Activated gamma-delta T cell treated with Interleukin-2 at 50 U/mL for 16 hours (primary cell): ENCODE data around the gene KCNMB1.

Experiments used
- DNase-seq: peaks from one replicate; pipeline ENCODE4 v3.0.0-alpha.2; 2020

The KCNMB1 gene

DNA sequence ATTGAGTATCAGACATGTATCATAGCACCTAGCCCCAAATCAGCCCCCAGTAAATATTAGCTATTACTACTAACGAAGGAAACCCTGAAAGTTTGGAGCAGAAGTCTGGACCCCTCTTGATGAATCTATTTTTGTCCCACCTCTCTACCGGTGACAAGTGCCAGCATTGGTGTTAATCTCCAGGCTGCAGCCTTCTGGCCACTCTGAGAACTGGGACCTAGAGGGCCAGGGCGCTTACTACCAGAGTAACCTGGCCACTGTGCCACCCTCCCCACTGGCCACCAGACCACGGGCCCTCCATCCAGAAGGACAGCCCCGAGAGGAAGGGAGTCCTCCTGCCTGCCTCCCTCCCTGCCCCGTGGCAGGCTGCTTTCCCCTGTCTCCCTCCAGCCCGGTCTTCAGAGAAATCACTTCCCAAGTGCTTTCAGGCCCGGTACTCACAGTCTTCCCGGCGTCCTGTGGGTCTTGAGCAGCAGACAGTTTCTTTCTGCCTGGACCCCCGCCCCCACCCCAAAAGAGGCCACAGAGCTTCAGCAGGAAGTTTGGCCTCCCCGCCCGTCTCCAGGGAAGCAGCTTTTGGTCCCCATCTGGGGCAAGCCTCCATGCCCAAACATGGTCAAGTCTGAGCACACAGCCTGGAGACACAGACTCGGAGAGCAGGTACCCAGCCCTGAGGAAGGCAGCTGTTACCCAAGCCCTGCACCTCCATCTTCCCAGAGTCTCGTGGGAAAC is at the start of gene KCNMB1:
KCNMB1 (minus strand) TSS at position 550 of the 732 bp plus-strand sequence. CDS start 3,920 bp downstream, outside the sequence.
- no peak for DNase-seq

DNA sequence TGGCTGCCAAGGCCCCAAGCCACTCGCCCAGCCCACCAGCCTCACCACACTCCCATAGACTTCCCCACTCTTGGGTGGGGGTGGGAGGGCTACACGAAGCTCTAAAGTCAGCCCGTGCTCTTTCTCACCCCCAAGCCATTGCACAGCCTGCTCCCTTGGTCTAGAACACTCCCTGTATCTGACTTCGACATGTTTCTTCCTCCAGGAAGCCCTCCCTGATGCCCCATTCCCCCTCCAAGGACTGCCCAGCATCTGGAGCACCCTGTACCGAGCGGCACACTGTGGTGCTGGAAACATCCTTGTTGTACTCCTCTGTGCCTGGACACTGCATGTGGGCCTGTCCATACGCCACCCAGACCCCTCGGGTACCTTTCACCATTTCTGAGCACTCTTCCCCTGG is 49.4 kb upstream of the KCNMB1 start:
- DNase-seq: no peak

- DNase-seq: no peak
Measured at GRCh38 chr5:170437621-170438375, 48.6 kb upstream of the KCNMB1 start.

- no peak for DNase-seq
Measured at GRCh38 chr5:170436335-170436734, 47.2 kb upstream of the KCNMB1 start.

DNA sequence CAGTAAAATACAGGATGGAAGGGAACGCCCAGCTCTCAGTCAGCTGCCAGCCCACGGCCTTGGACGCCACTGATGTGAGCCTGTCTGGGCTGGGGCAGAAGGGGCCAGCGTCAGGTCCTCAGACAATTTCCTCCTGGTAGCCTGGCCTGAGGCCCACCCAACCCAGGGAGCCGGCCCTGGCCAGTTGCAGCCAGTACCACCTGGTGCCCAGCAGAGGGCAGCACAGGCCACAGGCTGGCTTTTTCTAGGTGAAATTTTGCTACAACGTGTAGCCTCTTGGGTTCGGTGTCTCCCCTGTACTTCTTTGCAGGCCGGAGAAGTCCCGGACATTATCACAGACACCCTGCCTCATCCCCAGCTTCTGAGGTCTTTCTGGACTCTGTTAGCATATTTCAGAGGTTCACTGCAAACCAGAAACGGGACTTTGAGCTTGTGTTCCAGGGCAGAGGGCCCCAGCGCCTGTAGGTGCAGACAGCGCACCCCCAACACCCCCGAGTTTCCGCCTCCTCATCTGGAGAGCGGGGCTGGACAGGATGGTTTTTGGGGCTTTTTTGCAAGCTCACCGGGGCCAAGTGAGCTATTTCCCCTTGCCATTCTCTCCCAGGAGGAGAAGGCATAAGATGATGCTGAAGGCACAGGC is 45.9 kb upstream of the KCNMB1 start:
- DNase-seq: peak; percentile 41

- no peak for DNase-seq
Measured at GRCh38 chr5:170432669-170433068, 43.5 kb upstream of the KCNMB1 start.

DNA sequence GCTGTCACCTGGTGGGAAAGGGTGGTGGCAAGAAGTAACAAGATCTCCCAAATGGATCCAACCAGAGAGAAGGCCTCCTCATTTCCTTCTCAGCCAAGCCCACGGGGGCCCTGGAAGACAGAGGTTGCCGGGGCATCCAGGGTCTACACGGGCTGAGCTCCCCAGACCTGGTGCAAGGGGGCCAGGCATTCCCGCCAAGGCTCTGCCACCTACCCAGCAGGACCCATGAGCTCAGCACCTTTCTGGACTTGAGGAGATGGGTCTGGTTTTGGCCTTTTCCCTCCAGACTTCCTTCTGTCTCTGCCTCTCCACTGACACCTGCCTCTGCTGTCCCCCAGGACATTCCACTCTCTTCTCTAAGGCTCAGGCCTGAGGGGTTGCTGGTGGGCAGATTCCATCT is 42.4 kb upstream of the KCNMB1 start:
- no peak for DNase-seq

DNA sequence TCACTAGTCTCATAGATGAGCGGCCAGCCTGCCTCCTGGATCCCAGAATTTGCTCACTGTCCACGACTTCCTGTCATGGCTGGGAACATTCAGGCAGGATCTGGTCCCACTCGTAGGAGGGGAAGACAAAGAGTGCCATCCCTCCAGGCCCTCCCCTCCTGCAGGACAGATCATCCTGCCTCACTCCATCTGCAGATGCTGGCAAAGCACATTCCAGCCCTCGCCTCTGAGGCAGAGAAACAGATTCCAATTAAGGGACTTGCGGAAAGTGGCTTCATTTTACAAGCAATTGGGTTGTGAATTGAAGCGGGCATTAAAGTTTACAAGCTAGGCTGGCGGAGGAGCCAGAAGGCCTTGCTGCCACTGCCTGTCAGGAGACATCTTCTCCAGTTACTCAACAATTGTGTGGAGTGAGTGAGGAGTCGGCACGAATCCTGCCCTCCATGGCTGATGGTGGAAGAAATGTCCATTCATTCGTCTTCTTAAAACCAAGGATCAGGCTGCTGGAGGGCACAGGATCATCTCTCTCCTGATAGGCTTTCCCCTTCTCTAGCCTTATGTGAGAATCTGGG is 41.8 kb upstream of the KCNMB1 start:
- DNase-seq: no peak

GRCh38 chr5:170430256-170430655 is 41.1 kb upstream of the KCNMB1 start:
- no peak for DNase-seq

DNA sequence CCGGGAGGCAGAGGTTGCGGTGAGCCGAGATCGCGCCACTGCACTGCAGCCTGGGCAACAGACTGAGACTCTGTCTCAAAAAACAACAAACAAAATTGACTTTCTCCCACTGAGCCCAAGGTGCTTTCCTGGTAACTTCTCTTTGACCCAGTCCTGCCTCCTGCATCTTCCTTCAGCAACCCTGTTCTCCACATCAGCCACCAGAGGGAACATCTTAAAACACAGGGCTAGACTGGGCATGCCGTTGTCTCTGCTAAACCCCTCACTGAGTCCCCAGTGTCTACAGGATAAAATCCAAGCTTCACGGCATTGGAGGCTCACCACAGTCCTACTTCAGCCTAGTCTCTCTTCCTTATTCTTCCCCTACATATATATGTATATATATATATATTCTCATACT is 39.8 kb upstream of the KCNMB1 start:
- DNase-seq: no peak

DNA sequence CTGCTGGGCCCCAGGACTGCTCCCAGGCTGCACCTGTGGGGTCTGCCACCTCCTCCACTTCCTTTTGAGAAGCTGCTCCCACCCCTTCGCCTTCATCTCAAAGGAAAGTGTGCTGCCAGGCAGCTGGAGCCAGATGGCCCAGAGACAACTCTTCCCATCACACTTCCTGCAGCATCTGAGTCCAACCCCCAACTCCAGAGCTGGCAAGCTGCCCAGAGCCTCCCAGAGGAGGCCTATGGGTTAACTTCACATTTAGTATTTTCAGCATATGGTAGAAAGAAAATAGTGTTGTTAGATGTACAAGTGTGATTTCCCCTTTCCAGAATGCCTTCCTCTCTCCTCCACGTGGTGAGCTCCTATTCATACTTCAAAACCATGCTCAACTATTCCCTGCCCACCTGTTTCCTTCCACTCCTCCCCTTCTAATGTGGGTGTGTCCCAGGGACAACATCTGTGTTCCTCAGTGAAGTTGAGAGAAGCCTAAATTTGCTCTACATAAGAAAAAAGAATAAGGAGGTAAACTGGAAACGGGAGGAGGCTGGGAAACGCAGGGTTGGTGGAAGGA is 38.6 kb upstream of the KCNMB1 start:
- no peak for DNase-seq

- DNase-seq: no peak
Measured at GRCh38 chr5:170426786-170427185, 37.6 kb upstream of the KCNMB1 start.

- DNase-seq: no peak
Measured at GRCh38 chr5:170426149-170426767, 37.1 kb upstream of the KCNMB1 start.

DNA sequence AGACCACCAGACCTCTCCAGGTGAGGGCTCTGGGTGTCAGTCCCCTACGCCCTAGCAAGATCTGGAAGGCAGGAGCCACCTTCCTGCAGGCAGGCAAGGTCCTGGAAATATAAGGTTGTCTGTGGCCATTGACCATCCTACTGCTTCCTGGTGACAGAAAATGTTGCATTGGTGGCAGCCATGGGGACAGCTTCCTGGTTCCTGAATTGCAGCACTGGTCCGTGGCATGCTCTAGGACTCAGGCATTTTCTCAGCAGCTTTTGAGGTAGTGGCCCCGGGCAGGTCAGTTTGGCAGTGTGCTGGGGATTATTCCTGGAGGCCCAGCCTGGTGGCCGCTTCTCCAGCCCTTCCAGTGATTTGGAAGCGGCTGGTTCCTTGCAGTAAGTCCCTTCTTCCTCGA is 36.6 kb upstream of the KCNMB1 start:
- DNase-seq: no peak

DNA sequence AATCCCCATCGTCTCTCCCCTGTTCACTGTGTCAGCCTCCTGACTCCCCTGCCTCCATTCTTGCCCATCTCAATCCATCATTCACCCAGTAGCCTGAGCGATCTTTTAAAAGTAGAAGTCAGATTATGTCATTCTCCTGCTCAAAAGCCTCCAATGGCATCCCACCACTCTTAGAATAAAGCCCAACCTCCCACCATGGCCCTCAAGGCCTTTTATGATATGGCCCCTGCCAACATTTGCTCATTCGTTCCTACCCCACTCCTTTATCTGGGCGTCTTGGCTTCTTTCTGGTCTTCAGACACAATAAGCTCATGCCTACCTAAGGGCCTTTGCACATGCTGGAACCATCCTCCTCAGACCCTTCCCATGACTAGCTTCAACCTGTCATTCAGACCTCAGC is 35.5 kb upstream of the KCNMB1 start:
- DNase-seq: no peak

DNA sequence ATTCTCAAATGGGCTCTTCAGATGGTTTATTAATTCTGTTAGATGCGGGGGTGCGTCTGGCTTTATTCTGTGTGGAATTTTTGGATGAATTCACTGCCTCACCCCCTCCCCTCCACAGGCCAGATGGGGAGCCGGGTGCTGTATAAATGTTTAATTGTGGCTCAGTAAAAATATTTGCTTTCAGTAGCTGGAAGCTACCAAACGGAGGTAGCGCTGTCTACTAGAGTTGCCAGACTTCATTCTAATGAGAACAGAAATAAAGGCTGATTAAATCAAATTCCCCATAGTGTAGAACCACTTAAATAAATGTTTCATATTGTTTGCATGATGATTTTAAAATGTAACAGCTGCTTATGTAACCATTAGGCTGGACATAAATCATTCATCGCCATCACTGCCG is 34.5 kb upstream of the KCNMB1 start:
- no peak for DNase-seq

DNA sequence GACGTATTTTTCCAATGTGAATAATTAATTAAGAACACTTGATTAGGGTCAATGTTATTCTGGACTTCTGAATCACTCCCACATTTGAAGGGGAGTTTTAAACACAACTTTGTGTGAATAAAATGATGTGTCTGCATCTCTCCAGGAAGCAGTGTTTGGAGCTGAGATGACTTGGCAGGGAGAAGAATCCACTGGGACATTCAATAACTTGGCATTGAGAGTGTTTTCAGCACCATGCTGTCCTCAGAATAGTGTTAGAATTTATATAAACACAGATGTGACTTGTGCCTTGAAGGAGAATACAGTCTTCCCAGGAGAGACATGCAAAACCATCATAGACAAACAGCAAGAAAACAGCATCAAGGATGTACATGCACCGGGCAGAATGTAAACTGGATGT is 32.7 kb upstream of the KCNMB1 start:
- no peak for DNase-seq

DNA sequence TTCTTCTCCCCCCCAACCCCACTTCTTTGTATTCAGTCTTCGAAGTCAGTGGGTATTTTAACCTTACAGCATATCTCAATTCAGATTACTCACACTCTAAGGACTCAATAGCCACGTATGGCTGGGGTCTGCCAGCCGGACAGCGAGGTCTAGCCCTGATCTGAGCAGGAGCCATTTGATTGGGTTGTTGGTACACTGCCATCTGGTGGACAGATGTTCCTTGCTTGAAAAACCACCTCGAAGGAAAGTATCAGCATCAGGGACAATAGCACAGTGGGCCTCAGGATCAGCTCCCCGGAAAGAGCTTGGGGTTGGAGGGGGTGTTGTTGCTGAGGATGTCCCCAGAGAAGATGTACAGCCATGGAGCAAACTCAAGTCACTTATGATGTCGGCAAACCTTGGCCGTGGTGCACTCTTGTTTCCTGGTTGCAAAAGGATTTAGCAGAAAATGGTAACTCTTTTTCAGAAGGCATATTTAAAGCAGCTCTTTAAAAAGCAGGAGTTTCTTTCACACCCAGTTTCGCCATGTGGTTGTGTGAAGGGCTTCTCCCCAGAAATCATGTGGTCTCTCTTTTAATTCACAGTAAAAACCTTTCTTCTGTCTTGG is 31.7 kb upstream of the KCNMB1 start:
- peak; percentile 53 for DNase-seq

DNA sequence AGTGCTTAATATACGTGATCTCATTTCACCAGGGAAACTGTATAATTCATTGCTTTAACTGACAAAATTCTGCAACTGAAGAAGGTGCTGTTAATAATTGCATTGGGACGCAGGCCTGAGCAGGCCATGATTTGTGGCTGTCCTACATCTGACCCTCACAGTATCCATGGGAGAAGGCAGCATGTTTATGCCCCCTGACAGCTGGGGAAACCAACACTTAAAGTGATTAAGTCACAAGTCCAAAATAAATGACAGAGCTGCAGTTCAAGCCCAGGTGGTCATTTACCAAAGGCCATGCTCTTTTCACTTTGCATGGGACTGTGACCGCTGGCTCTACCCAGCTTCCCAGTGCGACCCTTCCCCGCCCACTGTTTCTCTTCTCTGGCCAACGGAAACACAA is 30.5 kb upstream of the KCNMB1 start:
- no peak for DNase-seq

GRCh38 chr5:170418736-170419135 is 29.6 kb upstream of the KCNMB1 start:
- no peak for DNase-seq

DNA sequence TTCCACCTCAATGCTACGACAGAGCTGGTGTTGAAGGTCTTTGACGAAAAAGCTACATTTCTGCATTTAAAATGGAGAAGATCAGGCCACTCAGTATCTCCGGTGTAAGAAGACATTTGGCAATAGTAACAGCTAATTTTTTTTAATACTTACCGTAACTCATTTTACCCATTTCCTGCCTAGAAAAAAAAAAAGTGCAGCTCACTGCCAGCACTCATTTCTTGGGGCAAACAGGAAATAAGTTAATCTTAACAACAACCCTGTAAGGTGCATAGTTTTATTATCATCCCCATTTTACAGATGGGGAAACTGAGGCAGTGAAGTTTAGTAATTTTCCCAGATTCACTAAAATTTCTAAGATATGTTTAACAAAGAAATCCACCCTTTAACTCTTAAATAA is 27.4 kb upstream of the KCNMB1 start:
- DNase-seq: no peak

- DNase-seq: no peak
Measured at GRCh38 chr5:170414786-170415185, 25.6 kb upstream of the KCNMB1 start.
